RPMI7951 (cell line): ENCODE results near the gene ATCAY. TPM values are rescaled to one million over a fixed set of nuclear protein-coding genes. Genes with fewer than 3 reads are reported as not detected.
"Not testable (repeated sequence)": the region's sequence is repeated elsewhere in the genome, so short reads cannot be mapped to it uniquely, and the experiment has no call there.

ENCODE experiments used
- DNase-seq: peaks from one replicate; pipeline ENCODE4 v3.0.0-alpha.2; 2012; ENCODE audit warnings: low read depth
- total RNA-seq: library from RNA; depleted of rRNA; stranded (reverse); fragments of >200 nt; shearing (Covaris generic); gene quantifications from 2 replicates; pipeline ENCODE4 v1.2.3, GENCODE V29; 2014

The ATCAY gene
- total RNA-seq, 1 experiment from 2014 or later = not detected

- no peak for DNase-seq
Observed at GRCh38 chr19:3949294-3949693, 68.8 kb downstream of the ATCAY start.

- no peak for DNase-seq
Observed at GRCh38 chr19:3949997-3950859, 69.7 kb downstream of the ATCAY start.

- no peak for DNase-seq
Observed at GRCh38 chr19:3950871-3951861, 70.7 kb downstream of the ATCAY start.

- not testable (repeated sequence) for DNase-seq
Observed at GRCh38 chr19:3952755-3953276, 72.3 kb downstream of the ATCAY start.

- DNase-seq = no peak
Observed at GRCh38 chr19:3954107-3954506, 73.6 kb downstream of the ATCAY start.

- not testable (repeated sequence) for DNase-seq
Observed at GRCh38 chr19:3955276-3955675, 74.8 kb downstream of the ATCAY start.

GRCh38 chr19:3955688-3956087, 75.2 kb downstream of the ATCAY start:
- DNase-seq = no peak

- no peak for DNase-seq
Observed at GRCh38 chr19:3958836-3959765, 78.6 kb downstream of the ATCAY start.

GRCh38 chr19:3959766-3960131, 79.3 kb downstream of the ATCAY start:
- DNase-seq = no peak

- DNase-seq = no peak
Observed at GRCh38 chr19:3961007-3961406, 80.5 kb downstream of the ATCAY start.

GRCh38 chr19:3963458-3964255, 83.2 kb downstream of the ATCAY start:
- no peak for DNase-seq

GRCh38 chr19:3964256-3965194, 84.0 kb downstream of the ATCAY start:
- DNase-seq = no peak

GRCh38 chr19:3966051-3967017, 85.8 kb downstream of the ATCAY start:
- no peak for DNase-seq

GRCh38 chr19:3967983-3968382, 87.5 kb downstream of the ATCAY start:
- not testable (repeated sequence) for DNase-seq

- DNase-seq = peak; percentile 99
Observed at GRCh38 chr19:3968556-3969434, 88.3 kb downstream of the ATCAY start.

GRCh38 chr19:3969435-3970312, 89.2 kb downstream of the ATCAY start:
- peak; percentile 89 for DNase-seq
